ENCODE measurements around the gene CDX2.
A peak's percentile ranks its signal among the peaks of the same experiment; 100 is the strongest.

CDX2 gene

DNA sequence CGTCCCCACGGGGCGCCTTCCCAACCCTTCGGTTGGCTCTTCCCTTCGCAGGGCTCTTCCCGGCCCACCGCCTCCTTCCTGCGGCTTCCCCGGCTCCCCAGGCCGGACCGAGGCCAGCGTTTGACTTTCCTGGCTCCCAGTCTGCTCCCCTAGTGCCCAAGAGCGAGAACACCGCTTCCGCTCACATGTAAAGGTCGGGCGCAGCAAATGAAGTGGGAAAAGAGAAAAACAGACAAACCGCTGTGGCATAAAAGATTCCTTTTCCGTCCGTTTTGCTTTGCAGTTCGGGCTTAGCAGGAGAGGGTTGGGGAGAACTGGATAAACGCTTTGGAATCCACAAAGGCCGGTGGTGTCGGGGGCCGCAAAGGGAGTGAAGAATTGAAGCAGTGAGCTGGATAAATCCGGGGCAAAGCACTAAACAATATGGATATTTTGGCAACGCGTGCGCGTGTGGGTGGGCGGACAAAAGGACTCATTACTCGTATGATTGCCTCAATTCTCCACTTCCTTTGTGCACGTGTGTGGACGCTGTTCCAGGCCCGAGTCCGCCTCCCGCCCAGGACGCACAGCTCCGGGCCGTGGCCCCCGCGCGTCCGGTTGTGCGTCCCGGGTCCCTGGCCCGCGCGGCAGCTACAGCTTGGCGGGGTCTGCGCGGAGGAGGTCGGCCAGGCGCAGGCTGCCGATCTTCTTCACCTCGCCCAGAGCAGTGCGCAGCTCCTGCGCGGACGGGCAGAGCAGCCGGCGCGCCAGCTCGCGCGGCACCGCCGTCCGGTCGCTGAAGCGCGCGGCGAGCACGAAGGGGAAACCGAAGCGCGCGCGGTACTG, 8.6 kb upstream of the CDX2 start:
- peaks cover 55% of the 10 kb centered on the region for H3K27me3 ChIP-seq (ENCODE audit: low read depth, low read length)
- peak overlapping the region; percentile 23 to 33 for H3K4me3 ChIP-seq (ENCODE audit: low read depth in 1 of 2, low read length in 2 of 2)
- H3K27ac ChIP-seq (ENCODE audit: low read length), result no peak overlapping the region
- no peaks in the 10 kb centered on the region for H3K36me3 ChIP-seq (ENCODE audit: control insufficient read depth in 1 of 2, insufficient read depth in 2 of 2, low read length in 2 of 2)
- no peaks in the 10 kb centered on the region for H3K9me3 ChIP-seq (ENCODE audit: control insufficient read depth in 1 of 2, low read length in 2 of 2)
- H3K4me1 ChIP-seq (ENCODE audit: control insufficient read depth in 1 of 2, insufficient read depth in 2 of 2, low read length in 2 of 2), result peaks cover 0 to 37% of the 10 kb centered on the region in 2 donors

DNA sequence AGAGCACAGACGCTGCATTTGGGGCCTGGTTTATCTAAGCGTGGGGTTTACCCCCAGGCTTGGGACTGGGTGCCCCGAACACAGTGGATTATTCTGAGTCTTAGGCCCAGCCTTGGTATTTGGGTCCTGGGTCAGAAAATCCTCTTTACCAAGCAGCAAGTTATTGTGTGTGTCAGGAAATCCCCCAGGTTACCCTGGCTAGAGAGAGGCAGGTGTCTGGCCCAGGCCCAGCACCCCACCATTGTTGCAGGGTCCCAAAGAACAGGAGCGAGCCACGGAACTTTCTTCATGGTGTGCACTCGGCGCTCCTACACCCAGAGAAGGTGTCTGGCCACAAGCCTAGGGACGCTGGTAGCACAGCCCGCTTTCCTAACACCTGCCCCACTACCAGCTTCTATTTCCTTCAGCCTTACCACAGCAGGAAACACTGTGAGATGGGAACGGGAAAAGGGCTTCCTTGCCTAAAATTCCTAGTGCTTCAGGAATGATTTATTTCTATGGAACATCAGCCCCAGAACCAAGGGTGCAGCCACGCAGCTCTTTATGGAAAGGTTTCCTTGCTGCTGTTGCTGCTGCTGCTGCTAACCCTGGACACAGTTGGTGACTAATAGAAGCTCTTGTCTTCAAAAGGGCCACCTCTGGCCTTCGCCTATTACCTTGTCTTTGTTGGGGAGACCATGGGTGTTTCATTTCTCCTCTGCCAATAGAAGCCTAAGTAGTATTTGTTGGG, 7.4 kb upstream of the CDX2 start:
- Histone ChIP-seq H3K9me3 (ENCODE audit: control insufficient read depth in 1 of 2, low read length in 2 of 2) (no peaks in the 10 kb centered on the region), H3K27me3 (ENCODE audit: low read depth, low read length) (peaks cover 57% of the 10 kb centered on the region), H3K4me3 (ENCODE audit: low read depth in 1 of 2, low read length in 2 of 2) (peak overlapping the region in 1 of 2 donors; percentile 11), H3K4me1 (ENCODE audit: control insufficient read depth in 1 of 2, insufficient read depth in 2 of 2, low read length in 2 of 2) (peaks cover 0 to 37% of the 10 kb centered on the region in 2 donors), H3K36me3 (ENCODE audit: control insufficient read depth in 1 of 2, insufficient read depth in 2 of 2, low read length in 2 of 2) (no peaks in the 10 kb centered on the region), H3K27ac (ENCODE audit: low read length) (peak overlapping the region; percentile 67)

DNA sequence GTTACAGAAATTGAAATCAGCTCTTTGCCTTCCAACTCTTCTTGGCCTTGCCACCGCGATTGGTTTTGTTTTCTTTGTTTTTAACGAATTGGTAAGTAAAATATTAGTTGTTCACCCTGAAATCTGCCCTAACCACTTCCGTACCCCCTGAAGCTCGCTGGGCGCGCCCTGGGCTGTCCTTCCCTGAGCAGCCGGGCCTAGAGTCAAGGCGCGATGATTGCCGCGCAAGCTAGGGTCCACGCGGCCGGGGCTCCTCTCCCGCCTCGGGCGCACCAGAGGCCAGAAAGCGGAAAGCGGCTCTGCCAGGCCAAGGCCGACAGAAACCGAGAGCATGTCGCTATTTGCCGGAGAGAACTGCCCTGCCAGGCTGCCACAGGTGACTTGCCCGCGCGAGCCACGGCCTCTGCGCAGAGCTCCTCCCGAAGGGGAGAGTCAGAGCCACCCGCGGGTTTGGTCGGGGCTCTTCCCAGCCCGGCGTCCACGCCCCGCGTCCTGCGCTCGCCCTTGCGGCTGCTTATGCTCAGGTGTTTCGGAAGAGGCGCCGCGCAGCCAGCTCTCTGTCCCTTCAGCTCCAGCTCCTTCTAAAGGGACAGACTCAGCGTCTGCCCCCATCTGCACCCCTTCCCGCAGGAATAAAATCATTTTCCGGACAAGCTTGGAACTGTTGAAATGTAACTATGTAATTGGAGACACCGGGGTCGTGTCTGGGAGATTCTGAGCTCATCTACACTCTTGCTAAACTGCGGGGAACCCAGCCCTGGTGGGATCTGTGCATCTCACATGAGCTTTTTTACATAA, 6.6 kb upstream of the CDX2 start:
- no peaks in the 10 kb centered on the region for H3K9me3 ChIP-seq (ENCODE audit: control insufficient read depth in 1 of 2, low read length in 2 of 2)
- H3K4me3 ChIP-seq (ENCODE audit: low read depth in 1 of 2, low read length in 2 of 2), result no peak overlapping the region
- no peaks in the 10 kb centered on the region for H3K36me3 ChIP-seq (ENCODE audit: control insufficient read depth in 1 of 2, insufficient read depth in 2 of 2, low read length in 2 of 2)
- peak overlapping the region; percentile 67 for H3K27ac ChIP-seq (ENCODE audit: low read length)
- peaks cover 0 to 37% of the 10 kb centered on the region in 2 donors for H3K4me1 ChIP-seq (ENCODE audit: control insufficient read depth in 1 of 2, insufficient read depth in 2 of 2, low read length in 2 of 2)
- H3K27me3 ChIP-seq (ENCODE audit: low read depth, low read length), result peaks cover 57% of the 10 kb centered on the region

DNA sequence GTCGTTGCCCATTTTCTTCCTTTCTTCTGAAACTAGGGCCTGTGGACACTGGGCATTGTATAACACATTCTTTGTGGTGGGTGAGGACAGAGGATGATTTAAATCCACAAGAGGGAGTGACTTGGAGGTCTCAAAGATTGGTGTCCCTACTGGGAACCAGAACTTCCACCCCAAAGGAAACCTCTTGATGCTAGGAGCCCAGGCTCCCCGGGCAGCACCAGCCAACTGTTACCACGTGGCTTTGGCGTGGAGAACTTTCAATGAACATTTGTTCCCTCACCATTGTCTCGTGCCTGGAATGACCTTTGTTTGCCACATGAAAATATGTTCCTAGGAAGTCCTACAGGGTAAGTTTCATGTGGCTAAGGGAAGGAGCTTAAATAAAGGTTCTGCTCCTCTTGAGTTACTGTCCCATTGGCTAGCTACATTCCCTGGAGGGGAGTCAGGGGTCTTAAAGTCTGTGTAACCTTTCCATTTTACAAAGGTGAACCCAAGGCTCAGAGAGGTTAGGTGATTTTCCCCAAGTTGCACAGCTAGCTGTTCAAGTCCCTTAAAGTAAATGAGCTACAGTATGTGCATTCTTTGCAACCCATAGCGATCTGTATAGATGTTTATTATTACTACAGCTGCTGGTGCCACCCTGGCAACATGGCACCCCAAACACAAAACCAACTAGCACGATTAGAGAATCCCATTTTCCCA, 5.0 kb upstream of the CDX2 start:
- Histone ChIP-seq H3K4me1 (ENCODE audit: control insufficient read depth in 1 of 2, insufficient read depth in 2 of 2, low read length in 2 of 2) (peaks cover 0 to 31% of the 10 kb centered on the region in 2 donors), H3K4me3 (ENCODE audit: low read depth in 1 of 2, low read length in 2 of 2) (no peak overlapping the region), H3K9me3 (ENCODE audit: control insufficient read depth in 1 of 2, low read length in 2 of 2) (no peaks in the 10 kb centered on the region), H3K27me3 (ENCODE audit: low read depth, low read length) (peaks cover 57% of the 10 kb centered on the region), H3K27ac (ENCODE audit: low read length) (no peak overlapping the region), H3K36me3 (ENCODE audit: control insufficient read depth in 1 of 2, insufficient read depth in 2 of 2, low read length in 2 of 2) (no peaks in the 10 kb centered on the region)

DNA sequence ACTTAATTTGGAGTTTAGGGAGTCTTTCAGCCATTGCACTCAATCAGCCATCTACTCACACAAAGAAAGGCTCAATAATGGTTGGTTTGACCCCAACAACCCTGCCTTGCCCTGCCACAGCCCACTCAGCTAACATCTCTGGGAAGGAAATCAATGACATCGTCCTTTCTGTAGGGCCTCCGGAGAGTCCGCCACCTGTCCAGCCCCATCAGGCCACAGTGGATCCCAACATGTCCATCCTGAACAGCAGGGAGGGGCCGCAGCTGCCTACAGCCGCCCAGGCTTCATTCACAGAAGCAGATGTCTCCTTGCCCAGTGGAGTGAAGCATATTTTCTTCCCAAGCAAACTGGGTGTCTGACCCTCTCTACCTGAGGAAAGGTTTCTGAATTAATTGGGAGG, 4.2 kb upstream of the CDX2 start:
- Histone ChIP-seq H3K27me3 (ENCODE audit: low read depth, low read length) (peaks cover 58% of the 10 kb centered on the region), H3K4me3 (ENCODE audit: low read depth in 1 of 2, low read length in 2 of 2) (no peak overlapping the region), H3K4me1 (ENCODE audit: control insufficient read depth in 1 of 2, insufficient read depth in 2 of 2, low read length in 2 of 2) (peaks cover 0 to 33% of the 10 kb centered on the region in 2 donors)

DNA sequence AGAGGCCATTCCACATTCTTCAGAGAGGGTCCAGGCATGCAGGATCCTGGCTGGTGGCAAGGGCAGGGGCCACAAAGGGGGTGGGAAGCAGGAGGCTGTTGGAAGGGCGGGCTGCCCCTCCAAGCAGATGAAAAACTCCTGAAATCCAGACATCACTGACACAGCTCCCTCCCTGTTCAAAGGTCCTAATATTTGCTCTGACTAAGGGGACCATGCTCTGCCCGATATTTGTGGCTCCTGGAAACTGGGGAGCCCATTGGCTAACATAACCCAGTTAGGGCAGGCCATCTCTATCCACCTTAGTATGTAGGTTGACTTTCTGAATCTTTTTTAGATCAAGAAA, 3.3 kb upstream of the CDX2 start:
- no peak overlapping the region for H3K4me3 ChIP-seq (ENCODE audit: low read depth in 1 of 2, low read length in 2 of 2)
- H3K27me3 ChIP-seq (ENCODE audit: low read depth, low read length), result peaks cover 66% of the 10 kb centered on the region
- no peaks in the 10 kb centered on the region for H3K36me3 ChIP-seq (ENCODE audit: control insufficient read depth in 1 of 2, insufficient read depth in 2 of 2, low read length in 2 of 2)
- H3K27ac ChIP-seq (ENCODE audit: low read length), result no peak overlapping the region
- no peaks in the 10 kb centered on the region for H3K9me3 ChIP-seq (ENCODE audit: control insufficient read depth in 1 of 2, low read length in 2 of 2)
- H3K4me1 ChIP-seq (ENCODE audit: control insufficient read depth in 1 of 2, insufficient read depth in 2 of 2, low read length in 2 of 2), result peaks cover 0 to 33% of the 10 kb centered on the region in 2 donors

More for the DNA sequence above, 4.2 kb upstream of the CDX2 start:
- H3K27ac ChIP-seq (ENCODE audit: low read length), result no peak overlapping the region
- no peaks in the 10 kb centered on the region for H3K36me3 ChIP-seq (ENCODE audit: control insufficient read depth in 1 of 2, insufficient read depth in 2 of 2, low read length in 2 of 2)
- H3K9me3 ChIP-seq (ENCODE audit: control insufficient read depth in 1 of 2, low read length in 2 of 2), result no peaks in the 10 kb centered on the region

DNA sequence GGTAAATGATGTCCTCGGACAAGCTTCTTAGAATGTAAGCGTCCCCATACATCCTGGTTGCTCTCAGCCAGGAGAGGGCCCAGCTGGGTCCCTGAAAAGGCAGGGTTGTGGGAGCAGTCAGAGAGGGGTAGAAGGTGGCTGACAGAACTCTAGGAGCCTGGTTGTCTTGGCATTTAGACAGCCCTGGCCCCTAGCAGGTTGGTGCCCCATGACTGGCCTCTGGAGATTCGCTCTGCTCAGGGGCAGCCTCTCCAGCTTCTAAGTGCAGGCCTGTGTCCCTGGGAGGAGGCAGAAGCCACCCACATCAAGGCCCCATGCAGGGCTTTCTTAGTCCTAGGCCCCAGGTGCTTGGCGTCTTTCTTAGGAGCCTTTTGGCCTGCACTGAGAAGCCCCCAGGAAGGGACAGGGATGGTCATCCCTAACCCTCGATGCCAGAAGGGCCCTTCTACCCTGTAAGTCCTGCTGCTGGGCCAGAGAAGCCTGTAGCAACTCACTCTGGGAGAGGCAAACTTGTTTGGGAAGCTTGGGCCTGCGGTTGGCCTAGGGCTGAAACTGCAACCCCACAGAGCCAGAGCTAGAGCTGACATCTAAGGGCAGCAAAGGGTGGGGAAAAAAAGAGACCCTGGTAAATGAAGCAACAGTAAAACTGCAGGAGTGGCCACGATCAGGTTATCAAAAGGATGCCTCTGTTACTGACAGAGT, 2.8 kb upstream of the CDX2 start:
- peaks cover 71% of the 10 kb centered on the region for H3K27me3 ChIP-seq (ENCODE audit: low read depth, low read length)
- H3K9me3 ChIP-seq (ENCODE audit: control insufficient read depth in 1 of 2, low read length in 2 of 2), result no peaks in the 10 kb centered on the region

DNA sequence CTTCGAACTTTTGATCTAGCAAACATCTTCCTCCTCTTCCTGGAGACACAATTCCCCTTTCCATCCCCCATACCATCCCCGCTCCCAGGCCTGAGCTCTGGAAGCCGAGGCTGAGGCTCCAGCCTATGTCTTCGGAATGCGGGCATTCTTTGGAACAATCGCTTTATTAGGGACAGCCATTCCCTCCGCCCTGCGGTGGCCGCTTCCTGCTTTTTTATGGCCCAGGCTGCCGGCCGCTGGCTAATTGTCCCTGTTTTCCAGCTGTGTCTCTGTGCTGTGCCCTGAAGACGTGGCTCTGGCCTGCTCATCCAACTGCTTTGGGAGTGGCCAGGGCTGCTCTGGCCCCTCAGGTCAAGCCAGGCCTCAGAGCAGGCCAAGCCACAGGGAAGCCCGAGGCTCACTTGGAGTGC, 2.1 kb upstream of the CDX2 start:
- no peaks in the 10 kb centered on the region for H3K9me3 ChIP-seq (ENCODE audit: control insufficient read depth in 1 of 2, low read length in 2 of 2)
- H3K27me3 ChIP-seq (ENCODE audit: low read depth, low read length), result peaks cover 70% of the 10 kb centered on the region
- H3K27ac ChIP-seq (ENCODE audit: low read length), result peak overlapping the region; percentile 39
- no peaks in the 10 kb centered on the region for H3K36me3 ChIP-seq (ENCODE audit: control insufficient read depth in 1 of 2, insufficient read depth in 2 of 2, low read length in 2 of 2)
- no peak overlapping the region for H3K4me3 ChIP-seq (ENCODE audit: low read depth in 1 of 2, low read length in 2 of 2)
- H3K4me1 ChIP-seq (ENCODE audit: control insufficient read depth in 1 of 2, insufficient read depth in 2 of 2, low read length in 2 of 2), result peaks cover 0 to 45% of the 10 kb centered on the region in 2 donors

More for the DNA sequence above, 2.8 kb upstream of the CDX2 start:
- H3K4me1 ChIP-seq (ENCODE audit: control insufficient read depth in 1 of 2, insufficient read depth in 2 of 2, low read length in 2 of 2), result peaks cover 0 to 38% of the 10 kb centered on the region in 2 donors
- H3K36me3 ChIP-seq (ENCODE audit: control insufficient read depth in 1 of 2, insufficient read depth in 2 of 2, low read length in 2 of 2), result no peaks in the 10 kb centered on the region
- peak overlapping the region; percentile 39 for H3K27ac ChIP-seq (ENCODE audit: low read length)
- no peak overlapping the region for H3K4me3 ChIP-seq (ENCODE audit: low read depth in 1 of 2, low read length in 2 of 2)

DNA sequence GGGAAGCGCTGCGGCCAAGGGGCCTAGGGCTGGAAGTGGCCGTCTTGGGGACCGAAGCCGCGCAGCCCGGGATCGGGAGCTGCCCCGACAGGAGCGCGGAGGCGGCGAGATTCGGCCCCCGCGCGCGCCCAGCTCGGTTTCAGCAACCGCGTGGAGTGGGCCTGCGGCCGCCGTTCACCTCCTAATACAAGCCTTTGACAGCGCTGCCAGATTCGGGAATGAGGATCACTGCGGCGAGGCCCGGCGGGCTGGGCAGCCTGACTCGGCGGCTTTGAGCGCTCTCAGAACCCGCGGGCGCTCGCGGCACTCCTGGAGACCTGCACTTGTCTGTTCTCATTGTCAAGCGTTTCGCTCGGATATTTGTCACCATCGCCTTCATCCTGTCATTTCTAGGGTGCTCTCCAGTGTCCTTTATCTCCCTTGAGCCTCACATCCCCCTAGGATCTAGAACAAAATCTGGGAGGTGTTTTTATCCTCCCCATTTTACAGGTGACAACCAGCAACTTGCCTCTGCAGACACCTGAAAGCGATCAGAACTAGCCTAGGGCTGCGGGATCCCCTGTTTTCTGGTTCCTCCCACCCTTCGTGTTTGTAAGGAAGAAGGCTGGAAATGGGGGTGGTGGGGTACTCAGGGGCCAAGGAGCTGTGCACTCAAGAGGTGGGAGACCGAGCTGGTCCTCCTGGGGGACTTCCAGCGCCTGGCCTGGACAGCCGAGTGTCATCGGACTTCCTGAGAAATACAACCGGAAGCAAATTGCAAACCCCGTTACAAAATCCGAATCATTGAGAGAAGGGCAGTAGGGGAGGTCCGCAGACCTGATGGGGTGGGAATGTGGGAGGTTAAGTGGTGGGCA, 1.5 kb upstream of the CDX2 start:
- Histone ChIP-seq H3K9me3 (ENCODE audit: control insufficient read depth in 1 of 2, low read length in 2 of 2) (no peaks in the 10 kb centered on the region), H3K4me1 (ENCODE audit: control insufficient read depth in 1 of 2, insufficient read depth in 2 of 2, low read length in 2 of 2) (peaks cover 0 to 46% of the 10 kb centered on the region in 2 donors), H3K4me3 (ENCODE audit: low read depth in 1 of 2, low read length in 2 of 2) (no peak overlapping the region), H3K27me3 (ENCODE audit: low read depth, low read length) (peaks cover 71% of the 10 kb centered on the region), H3K36me3 (ENCODE audit: control insufficient read depth in 1 of 2, insufficient read depth in 2 of 2, low read length in 2 of 2) (no peaks in the 10 kb centered on the region), H3K27ac (ENCODE audit: low read length) (peak overlapping the region; percentile 39)

DNA sequence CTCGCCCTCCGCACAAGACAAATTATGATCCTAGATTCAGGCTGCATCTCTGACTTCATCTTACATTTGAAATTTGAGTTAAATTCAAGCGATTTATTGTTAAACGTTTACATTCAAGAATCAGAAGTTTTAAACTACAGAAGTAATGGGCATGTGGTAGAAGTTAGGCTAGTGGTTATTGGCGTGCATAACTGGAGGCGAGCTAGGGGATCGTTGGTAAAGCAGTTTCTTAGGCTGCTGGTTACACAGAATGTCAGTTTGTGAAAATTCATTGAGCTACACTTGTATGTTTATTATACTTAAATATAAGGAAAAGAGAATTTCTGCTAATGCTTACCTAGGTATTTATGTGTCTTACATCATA, 733 bp upstream of the CDX2 start:
- peak overlapping the region in 1 of 2 donors; percentile 18 for H3K4me3 ChIP-seq (ENCODE audit: low read depth in 1 of 2, low read length in 2 of 2)
- peaks cover 74% of the 10 kb centered on the region for H3K27me3 ChIP-seq (ENCODE audit: low read depth, low read length)
- no peaks in the 10 kb centered on the region for H3K9me3 ChIP-seq (ENCODE audit: control insufficient read depth in 1 of 2, low read length in 2 of 2)
- H3K27ac ChIP-seq (ENCODE audit: low read length), result peak overlapping the region; percentile 63
- H3K36me3 ChIP-seq (ENCODE audit: control insufficient read depth in 1 of 2, insufficient read depth in 2 of 2, low read length in 2 of 2), result no peaks in the 10 kb centered on the region
- H3K4me1 ChIP-seq (ENCODE audit: control insufficient read depth in 1 of 2, insufficient read depth in 2 of 2, low read length in 2 of 2), result peaks cover 0 to 45% of the 10 kb centered on the region in 2 donors

Data from muscle layer of duodenum (tissue), 2 donors.